SK-N-SH (cell line): ENCODE data around the gene NAT9. TPM values are rescaled to one million over a fixed set of nuclear protein-coding genes. Genes with fewer than 3 reads are reported as not detected.

Experiments used
- CTCF ChIA-PET: fragments of 300-600, 350-600 bp; formaldehyde crosslinking; extraction: SDS; loops from one replicate; lab custom pipeline; 2021; lab: Yijun Ruan, JAX
- POLR2A ChIA-PET: fragments of 350-600 bp; sonication (Branson Sonifier 250); formaldehyde crosslinking; extraction: SDS; loops from one replicate; lab custom pipeline; 2020; ENCODE audit warnings: antibody characterized with exemption, inconsistent platforms; lab: Yijun Ruan, JAX
- DNase-seq: peaks from one replicate; pipeline ENCODE4 v3.0.0; 2012
- H2AFZ ChIP-seq: fragments of 200-600 bp; sonication (generic); 2 replicates; pipeline ENCODE4 v1.8.1; 2016; ENCODE audit warnings: antibody characterized with exemption, mild to moderate bottlenecking, low read depth
- H3F3A ChIP-seq: fragments of 200-600 bp; sonication (generic); replicated peaks from 2 replicates; pipeline ENCODE3; 2016; ENCODE audit warnings: antibody characterized with exemption, mild to moderate bottlenecking; ENCODE audit not compliant: insufficient read depth
- H3K27ac ChIP-seq, 2 experiments: fragments of 200-500 bp in 1 of 2; fragments of 200-600 bp in 1 of 2; sonication (Bioruptor generic) in 1 of 2; sonication (generic), shearing (Covaris generic) in 1 of 2; 2 replicates each; pipeline versions ENCODE4 v1.5.1 to v1.6.1; 2014 to 2016; ENCODE audit warnings: low read depth in 2 of 2, inconsistent platforms in 1 of 2, low read length in 1 of 2, mild to moderate bottlenecking in 1 of 2, mixed read lengths in 1 of 2
- H3K27me3 ChIP-seq: fragments of 200-600 bp; sonication (generic), shearing (Covaris generic); 2 replicates; pipeline ENCODE4 v1.6.1; 2016; ENCODE audit warnings: mixed run types; ENCODE audit not compliant: insufficient read depth
- H3K36me3 ChIP-seq, 2 experiments: fragments of 200-500 bp in 1 of 2; fragments of 200-600 bp in 1 of 2; sonication (Bioruptor generic) in 1 of 2; sonication (generic) in 1 of 2; replicated peaks in 1 of 2; 2 replicates each; pipeline versions ENCODE3 to v1.5.1; 2014 to 2016; ENCODE audit warnings: low read length in 1 of 2, mild to moderate bottlenecking in 1 of 2; ENCODE audit not compliant: insufficient read depth in 2 of 2, control insufficient read depth in 1 of 2
- H3K4me1 ChIP-seq, 2 experiments: fragments of 200-500 bp in 1 of 2; fragments of 200-600 bp in 1 of 2; sonication (Bioruptor generic) in 1 of 2; sonication (generic), shearing (Covaris generic) in 1 of 2; 2 replicates each; pipeline versions ENCODE4 v1.5.1 to v1.6.1; 2014 to 2016; ENCODE audit warnings: low read depth in 1 of 2, low read length in 1 of 2, mixed run types in 1 of 2; ENCODE audit not compliant: insufficient read depth in 2 of 2, control insufficient read depth in 1 of 2
- H3K4me2 ChIP-seq: fragments of 200-600 bp; sonication (generic), shearing (Covaris generic); 2 replicates; pipeline ENCODE4 v1.6.1; 2017; ENCODE audit warnings: mixed run types
- H3K4me3 ChIP-seq, 2 experiments: fragments of 200-500 bp in 1 of 2; fragments of 200-600 bp in 1 of 2; sonication (Bioruptor generic) in 1 of 2; sonication (generic), shearing (Covaris generic) in 1 of 2; 2 replicates each; pipeline versions ENCODE4 v1.5.1 to v1.8.1; 2014 to 2016; ENCODE audit warnings: low read depth in 2 of 2, inconsistent platforms in 1 of 2, low read length in 1 of 2, mild to moderate bottlenecking in 1 of 2, mixed read lengths in 1 of 2, moderate library complexity in 1 of 2
- H3K79me2 ChIP-seq: fragments of 200-600 bp; sonication (generic); 2 replicates; pipeline ENCODE4 v1.8.1; 2017; ENCODE audit warnings: mild to moderate bottlenecking; ENCODE audit not compliant: insufficient read depth
- H3K9ac ChIP-seq: fragments of 200-600 bp; sonication (generic); 2 replicates; pipeline ENCODE4 v1.6.1; 2017; ENCODE audit warnings: mixed run types
- H3K9me2 ChIP-seq: fragments of 200-600 bp; sonication (generic); 2 replicates; pipeline ENCODE4 v1.6.1; 2017; ENCODE audit warnings: mixed run types
- H3K9me3 ChIP-seq: fragments of 200-600 bp; sonication (generic); 2 replicates; pipeline ENCODE4 v1.6.1; 2017; ENCODE audit warnings: mixed run types, mild to moderate bottlenecking, moderate library complexity
- H4K20me1 ChIP-seq: fragments of 200-600 bp; sonication (generic); 2 replicates; pipeline ENCODE4 v1.6.1; 2017; ENCODE audit warnings: mild to moderate bottlenecking, mixed run types; ENCODE audit not compliant: insufficient read depth
- CHD2 ChIP-seq: fragments of 150-350 bp; IDR thresholded peaks from 2 replicates; pipeline ENCODE4 v1.6.1; 2018; ENCODE audit warnings: low read length; ENCODE audit not compliant: partially characterized antibody
- FOXJ3 ChIP-seq: sonication (generic); formaldehyde crosslinking; IDR thresholded peaks from 2 replicates; pipeline ENCODE4 v1.5.1; 2020; ENCODE audit warnings: mild to moderate bottlenecking, missing genetic modification reagents
- FOXM1 ChIP-seq: IDR thresholded peaks from 2 replicates; pipeline ENCODE4 v1.4.0; 2012; ENCODE audit warnings: low read depth, mild to moderate bottlenecking
- GABPA ChIP-seq: IDR thresholded peaks from 2 replicates; pipeline ENCODE4 v1.4.0; 2012; ENCODE audit warnings: low read depth, mild to moderate bottlenecking
- JUND ChIP-seq: IDR thresholded peaks from 2 replicates; pipeline ENCODE4 v1.4.0; 2012
- MAX ChIP-seq: IDR thresholded peaks from 2 replicates; pipeline ENCODE4 v1.4.0; 2012; ENCODE audit warnings: low read depth
- MXI1 ChIP-seq: IDR thresholded peaks from 2 replicates; pipeline ENCODE4 v1.6.1; 2012; ENCODE audit warnings: mild to moderate bottlenecking, low read depth, low read length, improper control_type of control experiment
- NFIC ChIP-seq: IDR thresholded peaks from 2 replicates; pipeline ENCODE4 v1.4.0; 2012; ENCODE audit warnings: borderline replicate concordance
- POLR2AphosphoS5 ChIP-seq: IDR thresholded peaks from 2 replicates; pipeline ENCODE4 v1.6.1; 2012; ENCODE audit warnings: low read depth, low read length
- RCOR1 ChIP-seq: fragments of 150-350 bp; IDR thresholded peaks from 2 replicates; pipeline ENCODE4 v1.6.1; 2017; ENCODE audit warnings: antibody characterized with exemption, low read length
- REST ChIP-seq: IDR thresholded peaks from 2 replicates; pipeline ENCODE4 v1.6.1; 2012; ENCODE audit warnings: mild to moderate bottlenecking, low read depth, low read length, moderate library complexity
- SIN3A ChIP-seq: IDR thresholded peaks from 2 replicates; pipeline ENCODE4 v1.6.1; 2012; ENCODE audit warnings: low read depth, mild to moderate bottlenecking, low read length, moderate library complexity, borderline replicate concordance
- TCF12 ChIP-seq: IDR thresholded peaks from 2 replicates; pipeline ENCODE4 v1.4.0; 2012
- TEAD4 ChIP-seq: IDR thresholded peaks from 2 replicates; pipeline ENCODE4 v1.4.0; 2012; ENCODE audit warnings: mild to moderate bottlenecking, borderline replicate concordance; ENCODE audit not compliant: insufficient read depth
- YY1 ChIP-seq: IDR thresholded peaks from 2 replicates; pipeline ENCODE4 v1.4.0; 2012; ENCODE audit warnings: low read depth, mild to moderate bottlenecking
- ZBTB33 ChIP-seq: IDR thresholded peaks from 2 replicates; pipeline ENCODE4 v1.4.0; 2012; ENCODE audit warnings: low read depth, borderline replicate concordance
- WGBS: methylation state at CpG from one replicate; pipeline ENCODE4 v1.1.6; 2017; ENCODE audit warnings: low lambda C conversion rate; 5-methylcytosine and 5-hydroxymethylcytosine counted together
- polyA plus RNA-seq, 3 experiments: library from polyadenylated mRNA; depleted of rRNA; stranded (reverse); fragments of >200 nt; gene quantifications; 2 replicates each; pipeline ENCODE4 v1.2.3, GENCODE V29; 2012
- TF ChIP-seq, protein P1 (sequence below): IDR thresholded peaks from 2 replicates; pipeline ENCODE4; 2012

NAT9 gene
- polyA plus RNA-seq, 1 of the 3 experiments (the other 2 are of a cell fraction): 117 TPM

DNA sequence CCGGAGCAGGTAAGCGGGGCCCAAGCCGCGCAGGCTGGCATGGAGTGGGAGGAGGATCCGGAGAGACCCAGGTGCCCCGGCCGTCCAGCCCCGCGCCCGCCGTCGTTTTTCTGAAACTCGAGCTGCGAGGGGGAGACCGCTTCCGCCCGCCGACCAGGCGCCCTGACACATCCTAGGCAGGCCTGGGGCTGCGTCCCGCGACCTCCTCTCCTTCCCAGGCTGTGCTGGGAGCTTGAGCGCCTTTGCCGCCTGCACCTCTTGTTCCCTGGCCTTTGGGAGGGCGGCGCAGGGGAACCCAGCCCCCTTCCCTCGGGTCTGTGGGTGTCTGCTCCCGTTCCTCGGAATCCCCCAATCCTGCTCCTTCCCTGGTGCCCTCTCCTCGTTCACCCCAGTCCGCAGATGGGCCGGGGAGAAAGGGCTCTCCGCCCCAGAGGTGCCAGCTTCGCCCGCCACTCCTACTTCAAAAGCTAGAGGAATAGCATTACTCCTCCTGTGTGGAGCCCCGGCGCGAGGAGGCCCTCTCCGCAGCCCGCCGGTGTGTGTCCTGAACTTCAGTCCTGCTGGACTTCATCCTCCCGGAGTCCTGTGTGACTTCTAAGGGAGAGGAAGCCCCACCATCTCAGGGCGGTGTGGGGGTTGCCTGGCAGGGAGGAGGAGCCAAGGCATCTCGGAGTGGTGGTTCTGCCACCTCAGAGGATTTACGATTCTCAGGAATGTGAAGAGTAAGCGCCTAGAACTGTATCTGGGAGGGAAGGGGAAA is 26.7 kb downstream of the NAT9 start:
- Histone ChIP-seq H3K9me3 (no peaks in the 10 kb centered on the region), H3K9ac (peak overlapping the region; percentile 73), H3K27me3 (no peaks in the 10 kb centered on the region), H3K27ac (peak overlapping the region in 1 of 2 experiments; percentile 77; a peak in 1 of 4 replicates), H3F3A (peaks cover 14% of the 10 kb centered on the region), H3K79me2 (peaks cover 16% of the 10 kb centered on the region), H3K4me2 (peak overlapping the region; percentile 99), H3K4me1 (peaks cover 0 to 29% of the 10 kb centered on the region in 2 experiments; a peak in 1 of 4 replicates), H4K20me1 (no peaks in the 10 kb centered on the region), H3K9me2 (no peaks in the 10 kb centered on the region), H2AFZ (peak overlapping the region; percentile 94; the same call in 1 of the 2 replicates), H3K4me3 (peak overlapping the region; percentile 90 to 97), H3K36me3 (no peaks in the 10 kb centered on the region)
- CTCF ChIA-PET: interaction anchor here (0.6 to 21.6 kb wide), 13 partner anchors 13 to 217 kb away, joined by 3 to 1361 read pairs (median 4); partner anchors contain the start of genes FDXR, GRIN2C, NAT9 and RAB37
- 42% methylated on average over 34 of the region's 46 CpGs for WGBS
- TF ChIP-seq FOXM1: no peak
- no peak for TF ChIP-seq MAX
- TF ChIP-seq JUND: no peak
- TF ChIP-seq MXI1: no peak
- TF ChIP-seq YY1: no peak
- no peak for TF ChIP-seq RCOR1
- POLR2A ChIA-PET: interaction anchor here (1.0 to 2.4 kb wide), 8 partner anchors 8 to 124 kb away, joined by 3 to 19 read pairs (median 5); partner anchors contain the start of gene NAT9
- DNase-seq: peak; percentile 74

GRCh38 chr17:74748529-74749278 is 27.4 kb downstream of the NAT9 start, which contains the start of gene NHERF1:
Gene NHERF1, plus strand, starts transcription at chr17:74748628. Its CDS starts 219 bp downstream, at chr17:74748847.
- POLR2A ChIA-PET: interaction anchor here (1.0 to 2.4 kb wide), 8 partner anchors 9 to 125 kb away, joined by 3 to 19 read pairs (median 5); partner anchors contain the start of gene NAT9
- Histone ChIP-seq H3K27me3 (no peaks in the 10 kb centered on the region), H3K9ac (peak within 1 kb of the TSS; percentile 73), H3K9me3 (no peaks in the 10 kb centered on the region), H3K4me2 (peak within 1 kb of the TSS; percentile 99), H3K79me2 (peaks cover 16% of the 10 kb centered on the region), H3K27ac (peak within 1 kb of the TSS in 1 of 2 experiments; percentile 77; a peak in 2 of 4 replicates), H3K4me1 (peaks cover 0 to 29% of the 10 kb centered on the region in 2 experiments; a peak in 1 of 4 replicates), H3K4me3 (peak within 1 kb of the TSS; percentile 90 to 97), H3K9me2 (no peaks in the 10 kb centered on the region), H4K20me1 (no peaks in the 10 kb centered on the region), H3K36me3 (no peaks in the 10 kb centered on the region), H2AFZ (peak within 1 kb of the TSS; percentile 94), H3F3A (peaks cover 14% of the 10 kb centered on the region)
- DNase-seq: peak; percentile 100
- WGBS: under 1% methylated on average over 28 of the region's 90 CpGs
- CTCF ChIA-PET: interaction anchor here (0.6 to 21.6 kb wide), 11 partner anchors 12 to 172 kb away, joined by 3 to 1361 read pairs (median 4); partner anchors contain the start of genes GRIN2C, NAT9 and RAB37
- TF ChIP-seq SIN3A (no peak), TCF12 (0 out of 2 replicates have a peak, but pooled peaks have one; percentile 3), YY1 (peak; percentile 8; the same call in 1 of the 2 replicates), REST (peak; percentile 53; the same call in 1 of the 2 replicates), POLR2AphosphoS5 (peak; percentile 97), CHD2 (peak; percentile 63), FOXM1 (no peak), JUND (no peak), FOXJ3 (CRISPR knock-in tag) (no peak), TEAD4 (no peak), ZBTB33 (no peak), NFIC (peak; percentile 9; the same call in 1 of the 2 replicates), GABPA (no peak), MXI1 (peak; percentile 9; the same call in 1 of the 2 replicates)
- TF ChIP-seq, protein P1, sequence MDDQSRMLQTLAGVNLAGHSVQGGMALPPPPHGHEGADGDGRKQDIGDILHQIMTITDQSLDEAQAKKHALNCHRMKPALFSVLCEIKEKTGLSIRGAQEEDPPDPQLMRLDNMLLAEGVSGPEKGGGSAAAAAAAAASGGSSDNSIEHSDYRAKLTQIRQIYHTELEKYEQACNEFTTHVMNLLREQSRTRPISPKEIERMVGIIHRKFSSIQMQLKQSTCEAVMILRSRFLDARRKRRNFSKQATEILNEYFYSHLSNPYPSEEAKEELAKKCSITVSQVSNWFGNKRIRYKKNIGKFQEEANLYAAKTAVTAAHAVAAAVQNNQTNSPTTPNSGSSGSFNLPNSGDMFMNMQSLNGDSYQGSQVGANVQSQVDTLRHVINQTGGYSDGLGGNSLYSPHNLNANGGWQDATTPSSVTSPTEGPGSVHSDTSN: peak; percentile 17; the same call in 1 of the 2 replicates
